CD14-positive monocyte (primary cell): Measurements from ENCODE around the gene ZNF614. TPM values are rescaled to one million over a fixed set of nuclear protein-coding genes. Genes with fewer than 3 reads are reported as not detected.
"Not testable (repeated sequence)": the region's sequence is repeated elsewhere in the genome, so short reads cannot be mapped to it uniquely, and the experiment has no call there.

ENCODE experiments used
- DNase-seq, 3 donors: peaks; one replicate each; pipeline ENCODE4 v3.0.0-alpha.2; 2011 to 2022
- H2AFZ ChIP-seq: 2 replicates; pipeline ENCODE4 v1.6.0; 2012; ENCODE audit warnings: mild to moderate bottlenecking, low read depth, low read length, inconsistent platforms; ENCODE audit not compliant: insufficient read depth, poor library complexity, severe bottlenecking
- H3K27ac ChIP-seq, 2 donors: 1 replicate in 1 of 2; 2 replicates in 1 of 2; pipeline ENCODE4 v1.5.1; 2012 to 2013; ENCODE audit warnings: low read length in 2 of 2, control low read depth in 1 of 2, inconsistent platforms in 1 of 2, low read depth in 1 of 2, mild to moderate bottlenecking in 1 of 2
- H3K27me3 ChIP-seq, 2 donors: one replicate each; pipeline versions ENCODE4 v1.6.0 to v1.6.1; 2011 to 2013; ENCODE audit warnings: low read length in 2 of 2; ENCODE audit not compliant: control insufficient read depth in 2 of 2, insufficient read depth in 2 of 2
- H3K36me3 ChIP-seq, 2 donors: replicated peaks in 1 of 2; 1 replicate in 1 of 2; 2 replicates in 1 of 2; pipeline versions ENCODE4 v1.5.1 to v1.6.1; 2012 to 2013; ENCODE audit warnings: low read length in 2 of 2, control low read depth in 1 of 2, inconsistent platforms in 1 of 2, mild to moderate bottlenecking in 1 of 2; ENCODE audit not compliant: insufficient read depth in 2 of 2, control insufficient read depth in 1 of 2
- H3K4me1 ChIP-seq, 2 donors: 1 replicate in 1 of 2; 2 replicates in 1 of 2; pipeline versions ENCODE4 v1.5.1 to v1.6.1; 2012 to 2013; ENCODE audit warnings: low read length in 2 of 2, control low read depth in 1 of 2, inconsistent platforms in 1 of 2, mild to moderate bottlenecking in 1 of 2, moderate library complexity in 1 of 2; ENCODE audit not compliant: insufficient read depth in 2 of 2, control insufficient read depth in 1 of 2
- H3K4me2 ChIP-seq: replicated peaks from 2 replicates; pipeline ENCODE3; 2012; ENCODE audit warnings: low read length, moderate library complexity, mild to moderate bottlenecking; ENCODE audit not compliant: poor library complexity, severe bottlenecking; ENCODE audit errors: extremely low read depth
- H3K4me3 ChIP-seq, 3 experiments: fragments of 200-600 bp in 1 of 3; sonication (generic) in 1 of 3; replicated peaks in 1 of 3; 1 replicate in 2 of 3; 2 replicates in 1 of 3; pipeline ENCODE4 v1.5.1; 2011 to 2013; ENCODE audit warnings: low read length in 3 of 3, mild to moderate bottlenecking in 3 of 3, control low read depth in 2 of 3, low read depth in 2 of 3, inconsistent platforms in 1 of 3, moderate library complexity in 1 of 3
- H3K79me2 ChIP-seq: 2 replicates; pipeline ENCODE4 v1.6.0; 2012; ENCODE audit warnings: mild to moderate bottlenecking, control low read depth, inconsistent platforms, low read length, moderate library complexity; ENCODE audit not compliant: insufficient read depth
- H3K9ac ChIP-seq: 2 replicates; pipeline ENCODE4 v1.6.0; 2017; ENCODE audit warnings: low read length, mild to moderate bottlenecking; ENCODE audit not compliant: insufficient read depth, poor library complexity, severe bottlenecking
- H3K9me3 ChIP-seq, 2 donors: replicated peaks in 1 of 2; 1 replicate in 1 of 2; 2 replicates in 1 of 2; pipeline versions ENCODE4 v1.5.1 to v1.6.1; 2012 to 2013; ENCODE audit warnings: low read length in 2 of 2, control low read depth in 1 of 2; ENCODE audit not compliant: control insufficient read depth in 1 of 2, insufficient read depth in 1 of 2
- H4K20me1 ChIP-seq: 2 replicates; pipeline ENCODE4 v1.6.0; 2012; ENCODE audit warnings: mild to moderate bottlenecking, low read length, control low read depth, moderate library complexity; ENCODE audit not compliant: insufficient read depth
- H3K27ac Mint-ChIP-seq, 7 donors: one replicate each; pipeline ENCODE4 v1.8.0; 2020; ENCODE audit warnings: mild to moderate bottlenecking in 7 of 7, mixed read lengths in 7 of 7, moderate library complexity in 6 of 7, inconsistent platforms in 2 of 7
- H3K27me3 Mint-ChIP-seq, 3 donors: one replicate each; pipeline ENCODE4 v1.8.0; 2021 to 2022; ENCODE audit warnings: low read depth in 3 of 3, mild to moderate bottlenecking in 3 of 3, mixed read lengths in 3 of 3, moderate library complexity in 3 of 3, inconsistent platforms in 1 of 3
- H3K36me3 Mint-ChIP-seq, 2 donors: one replicate each; pipeline ENCODE4 v1.8.0; 2020; ENCODE audit warnings: mixed read lengths in 2 of 2, inconsistent platforms in 1 of 2, mild to moderate bottlenecking in 1 of 2
- H3K4me1 Mint-ChIP-seq: one replicate; pipeline ENCODE4 v1.8.0; 2020; ENCODE audit warnings: mild to moderate bottlenecking, mixed read lengths
- H3K4me3 Mint-ChIP-seq, 2 donors: one replicate each; pipeline ENCODE4 v1.8.0; 2020; ENCODE audit warnings: mild to moderate bottlenecking in 2 of 2, mixed read lengths in 2 of 2, moderate library complexity in 1 of 2
- H3K9me3 Mint-ChIP-seq, 7 donors: one replicate each; pipeline ENCODE4 v1.8.0; 2020 to 2022; ENCODE audit warnings: mixed read lengths in 7 of 7, mild to moderate bottlenecking in 6 of 7, moderate library complexity in 6 of 7, inconsistent platforms in 2 of 7
- CTCF ChIP-seq: fragments of 200-600 bp; IDR thresholded peaks from one replicate; pipeline ENCODE4 v1.8.0; 2022; ENCODE audit warnings: antibody characterized with exemption, mild to moderate bottlenecking
- WGBS: methylation state at CpG from one replicate; pipeline ENCODE4 v1.1.5; 2013; ENCODE audit warnings: missing lambda C conversion rate; ENCODE audit not compliant: insufficient coverage; 5-methylcytosine and 5-hydroxymethylcytosine counted together
- intact Hi-C, 2 donors: fragments of 100-400 bp; cut with micrococcal nuclease; formaldehyde crosslinking; loops; one replicate each; pipeline versions ENCODE4 v1.15.0 to v1.15.1; 2023
- polyA plus RNA-seq, 3 donors: library from polyadenylated mRNA; depleted of rRNA in 1 of 3; unstranded in 2 of 3; stranded (reverse) in 1 of 3; fragments of 300-500 nt in 2 of 3; fragments of >200 nt in 1 of 3; fragmentation: Illumina TruSeq in 2 of 3; gene quantifications; 1 replicate in 2 of 3; 2 replicates in 1 of 3; pipeline ENCODE4 v1.2.3, GENCODE V29; 2012 to 2021

ZNF614 gene
- polyA plus RNA-seq, 3 donors, result 0.65 to 3.1 (median 1.0) TPM

- intact Hi-C loops, result no loop called here
- H3K36me3 Mint-ChIP-seq, result peaks cover 65 to 86% of the 10 kb centered on the region in 2 donors
These were observed 50.8 kb downstream of the ZNF614 start for GRCh38 chr19:51977346-51977745.

GRCh38 chr19:51976852-51977251 lies 51.3 kb downstream of the ZNF614 start:
- intact Hi-C loops, result no loop called here
- Histone ChIP-seq H3K4me2 (no peak overlapping the region), H4K20me1 (no peaks in the 10 kb centered on the region), H3K36me3 (peaks cover 34 to 100% of the 10 kb centered on the region in 2 donors), H3K27ac (no peak overlapping the region), H3K9me3 (peaks cover 76 to 99% of the 10 kb centered on the region in 2 donors), H3K4me3 (peak overlapping the region in 1 of 3 experiments; percentile 23), H2AFZ (no peak overlapping the region), H3K9ac (no peak overlapping the region), H3K4me1 (peaks cover 0 to 10% of the 10 kb centered on the region in 2 donors), H3K79me2 (peaks cover 75% of the 10 kb centered on the region), H3K27me3 (no peaks in the 10 kb centered on the region)
- TF ChIP-seq CTCF, result no peak
- Mint-ChIP-seq H3K27me3 (no peaks in the 10 kb centered on the region), H3K4me3 (no peak overlapping the region), H3K9me3 (peaks cover 49 to 97% (median 92%) of the 10 kb centered on the region in 7 donors), H3K4me1 (peaks cover 4% of the 10 kb centered on the region), H3K36me3 (peaks cover 67 to 88% of the 10 kb centered on the region in 2 donors), H3K27ac (no peak overlapping the region)
- no peak for DNase-seq
- no CpG with 5 or more reads among the region's 3 CpGs for WGBS

More at GRCh38 chr19:51977346-51977745, 50.8 kb downstream of the ZNF614 start:
- Mint-ChIP-seq H3K27me3 (no peaks in the 10 kb centered on the region), H3K27ac (no peak overlapping the region), H3K4me3 (no peak overlapping the region), H3K4me1 (peaks cover 4% of the 10 kb centered on the region), H3K9me3 (peaks cover 47 to 96% (median 91%) of the 10 kb centered on the region in 7 donors)
- H3K27ac ChIP-seq, result no peak overlapping the region
- no peak for TF ChIP-seq CTCF
- peaks cover 30 to 100% of the 10 kb centered on the region in 2 donors for H3K36me3 ChIP-seq
- WGBS, result 87% methylated on average over 6 of the region's 7 CpGs
- H3K79me2 ChIP-seq, result peaks cover 80% of the 10 kb centered on the region
- H4K20me1 ChIP-seq, result no peaks in the 10 kb centered on the region
- no peak overlapping the region for H2AFZ ChIP-seq
- peak overlapping the region in 1 of 3 experiments; percentile 33 for H3K4me3 ChIP-seq
- no peaks in the 10 kb centered on the region for H3K27me3 ChIP-seq
- peaks cover 73 to 99% of the 10 kb centered on the region in 2 donors for H3K9me3 ChIP-seq
- H3K9ac ChIP-seq, result no peak overlapping the region
- H3K4me2 ChIP-seq, result no peak overlapping the region
- H3K4me1 ChIP-seq, result peaks cover 0 to 10% of the 10 kb centered on the region in 2 donors
- no peak for DNase-seq

- H3K4me3 Mint-ChIP-seq, H3K4me2 ChIP-seq, H3K27ac Mint-ChIP-seq, intact Hi-C loops, H3K27ac ChIP-seq, H3K9ac ChIP-seq, H2AFZ ChIP-seq, H3K4me1 Mint-ChIP-seq, H3K27me3 Mint-ChIP-seq, H4K20me1 ChIP-seq, DNase-seq, H3K27me3 ChIP-seq, H3K4me1 ChIP-seq: not testable (repeated sequence)
- Histone ChIP-seq H3K9me3 (peaks cover 80 to 100% of the 10 kb centered on the region in 2 donors), H3K36me3 (peaks cover 44 to 100% of the 10 kb centered on the region in 2 donors), H3K4me3 (peak overlapping the region in 1 of 3 experiments; percentile 38), H3K79me2 (peaks cover 65% of the 10 kb centered on the region)
- H3K36me3 Mint-ChIP-seq, result peaks cover 69 to 88% of the 10 kb centered on the region in 2 donors
- peaks cover 53 to 97% (median 93%) of the 10 kb centered on the region in 7 donors for H3K9me3 Mint-ChIP-seq
- over 99% methylated on average over 14 of the region's 17 CpGs for WGBS
These were observed 52.4 kb downstream of the ZNF614 start for GRCh38 chr19:51975787-51976186.
